Prostate gland (tissue), 2 donors: ENCODE results near the gene GAD2. TPM values are rescaled to one million over a fixed set of nuclear protein-coding genes. Genes with fewer than 3 reads are reported as not detected.
"Not testable (repeated sequence)": the region's sequence is repeated elsewhere in the genome, so short reads cannot be mapped to it uniquely, and the experiment has no call there.

Experiments
- DNase-seq: peaks from one replicate; pipeline ENCODE4 v3.0.0-alpha.2; 2019; ENCODE audit warnings: low spot score
- H3K27ac ChIP-seq, 2 donors: fragments of 200-600 bp; sonication (generic); 2 replicates each; pipeline ENCODE4 v1.5.1; 2017 to 2019
- H3K27me3 ChIP-seq: fragments of 200-600 bp; sonication (generic); replicated peaks from 2 replicates; pipeline ENCODE4 v1.5.1; 2019; ENCODE audit not compliant: insufficient read depth
- H3K36me3 ChIP-seq, 2 donors: fragments of 200-600 bp; sonication (generic); 1 replicate in 1 of 2; 2 replicates in 1 of 2; pipeline versions ENCODE4 v1.5.1 to v1.8.1; 2017 to 2019
- H3K4me1 ChIP-seq: fragments of 200-600 bp; sonication (generic); replicated peaks from 2 replicates; pipeline ENCODE4 v1.5.1; 2019
- H3K4me3 ChIP-seq, 2 donors: fragments of 200-600 bp; sonication (generic); 2 replicates each; pipeline ENCODE4 v1.5.1; 2017 to 2019
- H3K9me3 ChIP-seq: fragments of 200-600 bp; sonication (generic); 2 replicates; pipeline ENCODE4 v1.5.1; 2017
- POLR2A ChIP-seq: fragments of 450-650 bp; IDR thresholded peaks from one replicate; pipeline ENCODE4 v1.6.1; 2016; ENCODE audit warnings: antibody characterized with exemption, mild to moderate bottlenecking
- POLR2AphosphoS5 ChIP-seq: sonication (generic); formaldehyde crosslinking; IDR thresholded peaks from one replicate; pipeline ENCODE4 v1.6.1; 2017; ENCODE audit warnings: antibody characterized with exemption
- WGBS: methylation state at CpG from one replicate; pipeline ENCODE4 v1.1.5; 2018; 5-methylcytosine and 5-hydroxymethylcytosine counted together
- intact Hi-C: fragments of 100-400 bp; cut with DNase I; formaldehyde crosslinking; loops from one replicate; pipeline ENCODE4 v1.14.2; 2022
- total RNA-seq, 2 donors: library from RNA; depleted of rRNA; stranded (reverse); fragments of >200 nt; gene quantifications; one replicate each; pipeline ENCODE4 v1.1.0, GENCODE V29; 2016
- TF ChIP-seq, protein P1 (sequence below), 4 experiments: fragments of 200-600 bp in 2 of 4; fragments of 450-650 bp in 2 of 4; sonication (generic) in 2 of 4; IDR thresholded peaks; 1 replicate in 3 of 4; 2 replicates in 1 of 4; pipeline ENCODE4 v1.5.1; 2016 to 2019; ENCODE audit warnings: antibody characterized with exemption in 4 of 4, mild to moderate bottlenecking in 2 of 4, moderate library complexity in 2 of 4

Gene GAD2
- total RNA-seq, 2 donors from 2014 or later, result 3.9 TPM; not detected in 1

DNA sequence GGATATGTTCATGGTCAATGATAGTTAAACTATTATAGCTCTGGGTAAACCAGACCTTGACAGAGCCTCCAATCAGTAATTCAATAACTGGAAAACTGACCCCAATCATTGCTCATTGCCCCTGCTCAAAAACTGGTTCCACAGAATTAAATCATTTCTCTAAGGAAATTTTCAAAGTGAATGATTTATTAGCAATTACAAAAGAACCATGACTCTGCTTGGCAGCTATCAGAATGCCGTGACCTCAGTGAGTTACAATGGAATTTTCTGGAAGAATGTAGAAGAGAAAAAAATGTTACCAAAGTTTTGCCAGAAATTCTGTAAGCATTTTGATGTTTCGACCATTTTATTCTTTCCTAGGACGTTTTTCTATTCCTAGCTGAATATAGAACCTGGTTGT lies 114.8 kb downstream of the GAD2 start:
- intact Hi-C loops, result no loop called here
- Histone ChIP-seq H3K4me3 (no peak overlapping the region), H3K4me1 (no peaks in the 10 kb centered on the region), H3K9me3 (no peaks in the 10 kb centered on the region), H3K36me3 (no peaks in the 10 kb centered on the region), H3K27ac (no peak overlapping the region), H3K27me3 (no peaks in the 10 kb centered on the region)
- 80% methylated on average over 3 of the region's 3 CpGs for WGBS
- TF ChIP-seq POLR2AphosphoS5, result no peak
- TF ChIP-seq, protein P1, sequence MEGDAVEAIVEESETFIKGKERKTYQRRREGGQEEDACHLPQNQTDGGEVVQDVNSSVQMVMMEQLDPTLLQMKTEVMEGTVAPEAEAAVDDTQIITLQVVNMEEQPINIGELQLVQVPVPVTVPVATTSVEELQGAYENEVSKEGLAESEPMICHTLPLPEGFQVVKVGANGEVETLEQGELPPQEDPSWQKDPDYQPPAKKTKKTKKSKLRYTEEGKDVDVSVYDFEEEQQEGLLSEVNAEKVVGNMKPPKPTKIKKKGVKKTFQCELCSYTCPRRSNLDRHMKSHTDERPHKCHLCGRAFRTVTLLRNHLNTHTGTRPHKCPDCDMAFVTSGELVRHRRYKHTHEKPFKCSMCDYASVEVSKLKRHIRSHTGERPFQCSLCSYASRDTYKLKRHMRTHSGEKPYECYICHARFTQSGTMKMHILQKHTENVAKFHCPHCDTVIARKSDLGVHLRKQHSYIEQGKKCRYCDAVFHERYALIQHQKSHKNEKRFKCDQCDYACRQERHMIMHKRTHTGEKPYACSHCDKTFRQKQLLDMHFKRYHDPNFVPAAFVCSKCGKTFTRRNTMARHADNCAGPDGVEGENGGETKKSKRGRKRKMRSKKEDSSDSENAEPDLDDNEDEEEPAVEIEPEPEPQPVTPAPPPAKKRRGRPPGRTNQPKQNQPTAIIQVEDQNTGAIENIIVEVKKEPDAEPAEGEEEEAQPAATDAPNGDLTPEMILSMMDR (IDR thresholded peaks at IDR 0.05), result no peak
- TF ChIP-seq POLR2A, result no peak
- no peak for DNase-seq

DNA sequence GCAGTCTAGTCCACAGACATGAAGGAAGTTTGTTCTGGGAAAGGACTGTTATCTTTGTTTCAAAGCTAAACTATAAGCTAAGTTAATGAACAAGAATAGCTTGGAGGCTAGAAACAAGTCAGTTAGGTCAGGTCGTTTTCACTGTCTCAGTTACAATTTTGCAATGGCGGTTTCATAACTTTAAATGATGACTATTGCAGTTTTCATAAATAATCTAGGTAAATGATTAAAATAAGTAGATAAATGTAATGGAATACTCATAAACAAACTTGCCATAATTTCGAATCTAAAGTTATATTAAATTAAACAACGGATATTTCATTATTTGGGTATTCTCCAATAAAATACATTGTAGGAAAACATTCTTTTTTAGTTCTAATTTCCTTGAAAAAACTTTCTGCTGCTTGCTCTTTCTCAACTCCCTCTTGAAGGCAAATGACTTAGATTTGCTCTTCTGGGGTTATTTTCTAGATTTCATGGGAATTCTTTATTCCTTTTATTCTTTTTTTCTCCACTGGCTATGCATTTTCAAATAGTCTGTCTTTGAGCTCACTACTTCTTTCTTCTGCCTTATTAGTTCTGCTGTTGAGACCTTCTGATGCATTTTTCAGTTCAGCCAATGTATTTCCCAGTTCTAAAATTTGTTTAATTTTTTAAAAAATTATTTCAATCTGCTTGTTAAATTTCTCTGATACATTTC lies 117.8 kb downstream of the GAD2 start:
- DNase-seq, result no peak
- H3K4me1 ChIP-seq, result no peaks in the 10 kb centered on the region
- TF ChIP-seq POLR2AphosphoS5 (no peak), POLR2A (no peak)
- no peaks in the 10 kb centered on the region for H3K9me3 ChIP-seq
- no peak overlapping the region for H3K27ac ChIP-seq
- H3K27me3 ChIP-seq, result no peaks in the 10 kb centered on the region
- H3K36me3 ChIP-seq, result no peaks in the 10 kb centered on the region
- no peak overlapping the region for H3K4me3 ChIP-seq
- intact Hi-C loops, result no loop called here
- WGBS, result 85% methylated on average over 4 of the region's 4 CpGs

DNA sequence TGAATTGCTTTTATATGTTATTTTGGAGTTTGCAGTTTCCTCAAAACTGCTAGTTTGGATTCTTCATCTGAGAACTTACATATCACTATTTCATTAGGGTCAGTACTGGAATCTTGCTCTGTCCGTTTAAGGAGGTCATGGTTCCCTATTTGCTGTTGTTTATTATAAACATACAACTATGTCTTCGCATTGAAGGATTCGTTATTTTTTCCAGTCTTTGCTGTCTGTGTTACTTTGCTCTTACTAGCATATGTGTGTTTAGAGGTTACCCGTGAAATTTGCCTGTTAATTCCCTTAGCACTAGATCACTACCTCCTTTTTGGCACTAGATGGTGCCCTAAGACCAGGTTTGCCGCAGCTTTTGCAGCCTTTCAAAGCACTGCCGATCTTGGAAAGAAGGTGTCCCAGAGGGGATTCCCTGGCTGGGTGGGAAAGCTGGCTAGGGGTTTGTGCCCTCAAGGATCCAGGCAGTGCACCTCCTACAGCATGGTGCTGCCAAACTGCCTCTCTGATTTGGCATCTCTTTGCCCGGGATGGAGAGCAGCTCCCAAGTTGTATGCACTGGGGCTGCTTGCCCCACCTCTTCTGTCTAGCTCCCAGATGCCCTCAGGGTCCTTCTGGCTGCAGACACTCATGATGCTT lies 118.5 kb downstream of the GAD2 start:
- no peaks in the 10 kb centered on the region for H3K27me3 ChIP-seq
- no peaks in the 10 kb centered on the region for H3K4me1 ChIP-seq
- H3K36me3 ChIP-seq, result no peaks in the 10 kb centered on the region
- H3K4me3 ChIP-seq, result no peak overlapping the region
- no peaks in the 10 kb centered on the region for H3K9me3 ChIP-seq
- intact Hi-C loops, result no loop called here
- TF ChIP-seq, protein P1 (IDR thresholded peaks at IDR 0.05), result peak in 3 of 4 experiments; percentile 29 to 44 (median 35)
- TF ChIP-seq POLR2A, result no peak
- DNase-seq, result peak; percentile 11
- 22% methylated on average over 7 of the region's 7 CpGs for WGBS
- H3K27ac ChIP-seq, result no peak overlapping the region

DNA sequence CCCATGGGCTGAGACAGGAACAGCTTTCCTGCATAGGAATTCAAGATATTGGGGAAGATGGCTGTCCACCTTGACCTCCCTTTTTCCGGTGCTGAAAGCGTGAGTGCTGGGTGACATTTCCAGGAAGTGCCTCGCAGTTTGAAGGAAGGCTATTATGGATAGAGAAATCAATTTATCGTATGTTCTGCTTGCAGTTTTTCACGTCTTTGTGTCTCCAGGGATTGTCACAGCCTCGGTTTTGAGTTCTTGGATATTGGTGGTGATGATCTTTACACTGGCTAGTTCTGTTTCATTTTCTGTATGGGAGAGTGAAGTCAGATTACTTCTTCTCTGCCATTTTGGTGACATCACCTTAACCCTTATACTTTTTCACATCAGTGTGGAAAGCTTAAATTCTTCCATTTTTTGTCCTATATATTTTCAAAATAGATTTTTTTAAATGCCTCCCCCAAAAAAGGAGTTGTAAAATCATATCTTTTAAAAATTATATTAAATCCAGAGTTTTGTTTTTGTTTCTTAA lies 119.1 kb downstream of the GAD2 start:
- TF ChIP-seq POLR2AphosphoS5, result no peak
- TF ChIP-seq POLR2A, result no peak
- TF ChIP-seq, protein P1 (IDR thresholded peaks at IDR 0.05), result no peak
- H3K4me1 ChIP-seq, result no peaks in the 10 kb centered on the region
- H3K27me3 ChIP-seq, result no peaks in the 10 kb centered on the region
- no peaks in the 10 kb centered on the region for H3K36me3 ChIP-seq
- WGBS, result 83% methylated on average over 6 of the region's 6 CpGs
- H3K9me3 ChIP-seq, result no peaks in the 10 kb centered on the region
- DNase-seq, result no peak
- intact Hi-C loops, result no loop called here
- H3K27ac ChIP-seq, result no peak overlapping the region
- H3K4me3 ChIP-seq, result no peak overlapping the region

DNA sequence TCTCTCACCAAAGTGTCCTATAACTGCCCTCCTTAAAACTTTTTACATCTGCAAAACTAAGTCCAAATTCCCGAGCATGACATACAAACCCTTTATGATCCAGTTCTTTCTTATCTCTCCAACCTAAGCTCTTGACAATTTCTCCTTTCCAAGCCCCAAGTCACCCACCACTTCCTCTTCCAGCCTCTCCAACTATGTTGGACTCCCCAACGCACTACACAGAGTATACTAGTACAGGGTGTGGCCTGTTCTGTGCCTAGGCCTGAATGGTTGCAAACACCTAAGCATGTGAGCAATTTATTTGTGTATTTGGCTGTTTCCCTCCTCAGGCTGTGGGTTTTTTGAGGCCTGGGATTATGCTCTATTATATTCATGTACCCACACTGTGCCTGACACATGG lies 120.4 kb downstream of the GAD2 start:
- Histone ChIP-seq H3K9me3 (no peaks in the 10 kb centered on the region), H3K27ac (no peak overlapping the region), H3K36me3 (no peaks in the 10 kb centered on the region), H3K27me3 (no peaks in the 10 kb centered on the region), H3K4me1 (no peaks in the 10 kb centered on the region), H3K4me3 (no peak overlapping the region)
- TF ChIP-seq POLR2AphosphoS5 (no peak), POLR2A (no peak)
- WGBS, result 87% methylated on average over 2 of the region's 2 CpGs
- DNase-seq, result no peak
- intact Hi-C loops, result no loop called here

DNA sequence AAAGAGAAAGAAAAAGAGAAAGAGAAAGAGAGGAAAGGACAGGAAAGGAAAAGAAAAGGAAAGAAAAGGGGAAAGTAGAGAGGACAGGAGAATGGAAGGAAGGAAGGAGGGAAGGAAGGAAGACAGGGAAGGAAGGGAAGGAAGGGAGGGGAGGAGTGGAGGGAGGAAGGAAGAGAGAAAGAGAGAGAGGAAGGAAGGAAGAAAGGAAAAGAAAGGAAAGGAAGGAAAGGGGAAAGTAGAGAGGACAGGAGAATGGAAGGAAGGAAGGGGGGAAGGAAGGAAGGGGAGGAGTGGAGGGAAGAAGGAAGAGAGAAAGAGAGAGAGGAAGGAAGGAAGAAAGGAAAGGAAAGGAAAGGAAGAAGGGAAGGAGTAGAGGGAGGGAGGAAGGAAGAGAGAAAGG lies 125.1 kb downstream of the GAD2 start:
- no peaks in the 10 kb centered on the region for H3K36me3 ChIP-seq
- TF ChIP-seq POLR2A, result no peak
- TF ChIP-seq, protein P1 (IDR thresholded peaks at IDR 0.05), result no peak
- no peak overlapping the region for H3K27ac ChIP-seq
- no peaks in the 10 kb centered on the region for H3K27me3 ChIP-seq
- no peak overlapping the region for H3K4me3 ChIP-seq
- intact Hi-C loops, result no loop called here
- H3K4me1 ChIP-seq, result no peaks in the 10 kb centered on the region
- H3K9me3 ChIP-seq, result no peaks in the 10 kb centered on the region
- DNase-seq, result no peak

DNA sequence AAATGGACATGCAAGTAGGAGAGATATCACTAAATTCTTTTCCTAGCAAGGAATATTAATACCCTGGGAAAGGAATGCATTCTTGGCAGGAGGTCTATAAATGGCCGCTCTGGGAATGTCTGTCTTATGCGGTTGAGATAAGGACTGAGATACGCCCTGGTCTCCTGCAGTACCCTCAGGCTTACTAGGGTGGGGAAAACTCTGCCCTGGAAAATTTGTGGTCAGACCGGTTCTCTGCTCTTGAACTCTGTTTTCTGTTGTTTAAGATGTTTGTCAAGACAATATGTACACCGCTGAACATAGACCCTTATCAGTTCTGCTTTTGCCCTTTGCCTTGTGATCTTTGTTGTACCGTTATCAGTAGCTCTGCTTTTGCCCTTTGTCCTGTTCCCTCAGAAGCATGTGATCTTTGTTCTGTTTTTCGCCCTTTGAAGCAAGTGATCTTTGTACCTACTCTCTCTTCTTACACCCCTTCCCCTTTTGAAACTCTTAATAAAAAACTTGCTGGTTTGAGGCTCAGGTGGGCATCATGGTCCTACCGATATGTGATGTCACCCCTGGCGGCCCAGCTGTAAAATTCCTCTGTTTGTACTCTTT lies 132.3 kb downstream of the GAD2 start:
- DNase-seq, H3K27ac ChIP-seq, H3K4me3 ChIP-seq, H3K4me1 ChIP-seq, intact Hi-C loops, H3K36me3 ChIP-seq, H3K9me3 ChIP-seq, H3K27me3 ChIP-seq: not testable (repeated sequence)
- 74% methylated on average over 9 of the region's 9 CpGs for WGBS
